Measurements from ENCODE around the gene TOX2. TPM values are rescaled to one million over a fixed set of nuclear protein-coding genes. Genes with fewer than 3 reads are reported as not detected.

TOX2 gene
- total RNA-seq, 2 donors from 2014 or later = 2.4 to 3.4 TPM

GRCh38 chr20:43920797-43921196, 6.1 kb downstream of the TOX2 start:
- Mint-ChIP-seq H3K27me3 (ENCODE audit: insufficient read depth) (peaks cover 55% of the 10 kb centered on the region), H3K4me3 (no peak overlapping the region), H3K4me1 (peaks cover 7% of the 10 kb centered on the region), H3K27ac (no peak overlapping the region), H3K9me3 (no peaks in the 10 kb centered on the region), H3K36me3 (ENCODE audit: low read depth) (no peaks in the 10 kb centered on the region)
- Histone ChIP-seq H3K4me3 (ENCODE audit: low read length) (no peak overlapping the region), H3K9me3 (ENCODE audit: control insufficient read depth, low read length) (no peaks in the 10 kb centered on the region), H3K9ac (ENCODE audit: extremely low read depth, low read length, poor library complexity, severe bottlenecking) (no peak overlapping the region), H3K4me1 (ENCODE audit: control insufficient read depth, insufficient read depth, low read length) (no peaks in the 10 kb centered on the region), H3K36me3 (ENCODE audit: control insufficient read depth, insufficient read depth, low read length) (no peaks in the 10 kb centered on the region), H3K27ac (ENCODE audit: low read depth, low read length) (no peak overlapping the region), H3K27me3 (ENCODE audit: control insufficient read depth, insufficient read depth, low read length, poor library complexity, severe bottlenecking) (peaks cover 27% of the 10 kb centered on the region)
- TF ChIP-seq, protein P1, sequence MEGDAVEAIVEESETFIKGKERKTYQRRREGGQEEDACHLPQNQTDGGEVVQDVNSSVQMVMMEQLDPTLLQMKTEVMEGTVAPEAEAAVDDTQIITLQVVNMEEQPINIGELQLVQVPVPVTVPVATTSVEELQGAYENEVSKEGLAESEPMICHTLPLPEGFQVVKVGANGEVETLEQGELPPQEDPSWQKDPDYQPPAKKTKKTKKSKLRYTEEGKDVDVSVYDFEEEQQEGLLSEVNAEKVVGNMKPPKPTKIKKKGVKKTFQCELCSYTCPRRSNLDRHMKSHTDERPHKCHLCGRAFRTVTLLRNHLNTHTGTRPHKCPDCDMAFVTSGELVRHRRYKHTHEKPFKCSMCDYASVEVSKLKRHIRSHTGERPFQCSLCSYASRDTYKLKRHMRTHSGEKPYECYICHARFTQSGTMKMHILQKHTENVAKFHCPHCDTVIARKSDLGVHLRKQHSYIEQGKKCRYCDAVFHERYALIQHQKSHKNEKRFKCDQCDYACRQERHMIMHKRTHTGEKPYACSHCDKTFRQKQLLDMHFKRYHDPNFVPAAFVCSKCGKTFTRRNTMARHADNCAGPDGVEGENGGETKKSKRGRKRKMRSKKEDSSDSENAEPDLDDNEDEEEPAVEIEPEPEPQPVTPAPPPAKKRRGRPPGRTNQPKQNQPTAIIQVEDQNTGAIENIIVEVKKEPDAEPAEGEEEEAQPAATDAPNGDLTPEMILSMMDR (conservative IDR thresholded peaks at IDR 0.05) = no peak
- WGBS, 2 experiments (ENCODE audit: insufficient coverage in 1 of 2, insufficient read length in 1 of 2) = 80 to 94% methylated on average over 2 to 4 of the region's 4 CpGs
- no peak for DNase-seq

GRCh38 chr20:43921227-43921780, 6.7 kb downstream of the TOX2 start:
- no peaks in the 10 kb centered on the region for H3K36me3 Mint-ChIP-seq (ENCODE audit: low read depth)
- no peaks in the 10 kb centered on the region for H3K36me3 ChIP-seq (ENCODE audit: control insufficient read depth, insufficient read depth, low read length)
- H3K27me3 ChIP-seq (ENCODE audit: control insufficient read depth, insufficient read depth, low read length, poor library complexity, severe bottlenecking) = peaks cover 22% of the 10 kb centered on the region
- H3K27ac ChIP-seq (ENCODE audit: low read depth, low read length) = no peak overlapping the region
- H3K4me1 ChIP-seq (ENCODE audit: control insufficient read depth, insufficient read depth, low read length) = no peaks in the 10 kb centered on the region
- TF ChIP-seq, protein P1 (conservative IDR thresholded peaks at IDR 0.05) = no peak
- H3K27ac Mint-ChIP-seq = no peak overlapping the region
- no peaks in the 10 kb centered on the region for H3K9me3 ChIP-seq (ENCODE audit: control insufficient read depth, low read length)
- H3K4me1 Mint-ChIP-seq = peaks cover 5% of the 10 kb centered on the region
- H3K9me3 Mint-ChIP-seq = no peaks in the 10 kb centered on the region
- H3K4me3 ChIP-seq (ENCODE audit: low read length) = no peak overlapping the region
- H3K9ac ChIP-seq (ENCODE audit: extremely low read depth, low read length, poor library complexity, severe bottlenecking) = no peak overlapping the region
- peaks cover 50% of the 10 kb centered on the region for H3K27me3 Mint-ChIP-seq (ENCODE audit: insufficient read depth)
- DNase-seq = no peak
- H3K4me3 Mint-ChIP-seq = no peak overlapping the region
- WGBS, 2 experiments (ENCODE audit: insufficient coverage in 1 of 2, insufficient read length in 1 of 2) = 94 to 97% methylated on average over 2 of the region's 2 CpGs

DNA sequence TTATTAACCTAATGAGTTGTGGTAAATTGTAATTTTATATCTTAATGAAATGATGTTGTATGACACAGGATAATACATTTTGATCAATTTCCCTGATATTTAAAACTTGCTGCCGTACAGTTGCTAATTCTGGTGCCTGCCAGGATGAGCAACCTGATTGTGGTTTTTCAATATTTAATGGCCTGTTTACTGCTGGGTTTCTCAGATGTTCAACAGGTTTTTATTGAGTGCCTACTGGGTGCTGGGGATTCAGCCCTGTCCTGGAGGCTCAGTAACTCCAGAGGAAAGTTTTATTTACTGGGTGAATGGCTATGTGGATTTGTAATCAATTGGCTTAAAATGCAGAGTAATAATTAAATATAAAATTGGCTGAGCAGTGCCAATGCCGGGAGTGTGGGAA, 8.0 kb downstream of the TOX2 start:
- H3K27ac Mint-ChIP-seq = no peak overlapping the region
- WGBS, 2 experiments (ENCODE audit: insufficient coverage in 1 of 2, insufficient read length in 1 of 2) = 92% methylated on average over 2 of the region's 2 CpGs; no CpG with 5 or more reads in 1 of the 2 experiments

More for the DNA sequence above, 8.0 kb downstream of the TOX2 start:
- H3K9me3 Mint-ChIP-seq = no peaks in the 10 kb centered on the region
- no peak overlapping the region for H3K4me3 ChIP-seq (ENCODE audit: low read length)
- no peak overlapping the region for H3K9ac ChIP-seq (ENCODE audit: extremely low read depth, low read length, poor library complexity, severe bottlenecking)
- no peaks in the 10 kb centered on the region for H3K36me3 ChIP-seq (ENCODE audit: control insufficient read depth, insufficient read depth, low read length)
- H3K27me3 Mint-ChIP-seq (ENCODE audit: insufficient read depth) = peaks cover 37% of the 10 kb centered on the region
- peaks cover 9% of the 10 kb centered on the region for H3K27me3 ChIP-seq (ENCODE audit: control insufficient read depth, insufficient read depth, low read length, poor library complexity, severe bottlenecking)
- DNase-seq = no peak
- H3K36me3 Mint-ChIP-seq (ENCODE audit: low read depth) = no peaks in the 10 kb centered on the region
- no peaks in the 10 kb centered on the region for H3K9me3 ChIP-seq (ENCODE audit: control insufficient read depth, low read length)
- TF ChIP-seq, protein P1 (conservative IDR thresholded peaks at IDR 0.05) = no peak
- peaks cover 5% of the 10 kb centered on the region for H3K4me1 Mint-ChIP-seq
- no peak overlapping the region for H3K4me3 Mint-ChIP-seq
- H3K27ac ChIP-seq (ENCODE audit: low read depth, low read length) = no peak overlapping the region
- H3K4me1 ChIP-seq (ENCODE audit: control insufficient read depth, insufficient read depth, low read length) = no peaks in the 10 kb centered on the region
